NOMO-1 (cell line): Measurements from ENCODE around the gene DPP6.
"Not testable (repeated sequence)": the region's sequence is repeated elsewhere in the genome, so short reads cannot be mapped to it uniquely, and the experiment has no call there.

Source experiments
- DNase-seq, 2 experiments: peaks; one replicate each; lab custom pipeline; 2025; ENCODE audit not compliant: unreplicated experiment in 2 of 2; lab: John Stamatoyannopoulos, UW

Gene DPP6

GRCh38 chr7:154148791-154149516 lies 96.8 kb downstream of the DPP6 start:
- not testable (repeated sequence) for DNase-seq

GRCh38 chr7:154150656-154151055 lies 98.5 kb downstream of the DPP6 start:
- DNase-seq = not testable (repeated sequence)

GRCh38 chr7:154151306-154151705 lies 99.1 kb downstream of the DPP6 start:
- not testable (repeated sequence) for DNase-seq

- not testable (repeated sequence) for DNase-seq
Observed at GRCh38 chr7:154155928-154156327, 103.7 kb downstream of the DPP6 start.

- not testable (repeated sequence) for DNase-seq
Observed at GRCh38 chr7:154162921-154163320, 110.7 kb downstream of the DPP6 start.

- DNase-seq = not testable (repeated sequence)
Observed at GRCh38 chr7:154163642-154164041, 111.4 kb downstream of the DPP6 start.

- DNase-seq = no peak
Observed at GRCh38 chr7:154167051-154167450, 114.9 kb downstream of the DPP6 start.

- DNase-seq = no peak
Observed at GRCh38 chr7:154167807-154168206, 115.6 kb downstream of the DPP6 start.

- DNase-seq = no peak
Observed at GRCh38 chr7:154171422-154171821, 119.2 kb downstream of the DPP6 start.

GRCh38 chr7:154172236-154172635 lies 120.0 kb downstream of the DPP6 start:
- DNase-seq = no peak

- DNase-seq = no peak
Observed at GRCh38 chr7:154177584-154177983, 125.4 kb downstream of the DPP6 start.

GRCh38 chr7:154178895-154179294 lies 126.7 kb downstream of the DPP6 start:
- no peak for DNase-seq

GRCh38 chr7:154183482-154183881 lies 131.3 kb downstream of the DPP6 start:
- no peak for DNase-seq

- DNase-seq = no peak
Observed at GRCh38 chr7:154183946-154184345, 131.7 kb downstream of the DPP6 start.

GRCh38 chr7:154186811-154187210 lies 134.6 kb downstream of the DPP6 start:
- no peak for DNase-seq

- no peak for DNase-seq
Observed at GRCh38 chr7:154188330-154188729, 136.1 kb downstream of the DPP6 start.

GRCh38 chr7:154195266-154195665 lies 143.1 kb downstream of the DPP6 start:
- no peak for DNase-seq

- DNase-seq = no peak
Observed at GRCh38 chr7:154198481-154198880, 146.3 kb downstream of the DPP6 start.

- no peak for DNase-seq
Observed at GRCh38 chr7:154200241-154200640, 148.0 kb downstream of the DPP6 start.

- no peak for DNase-seq
Observed at GRCh38 chr7:154202002-154202401, 149.8 kb downstream of the DPP6 start.

- no peak for DNase-seq
Observed at GRCh38 chr7:154204046-154204445, 151.8 kb downstream of the DPP6 start.

- DNase-seq = no peak
Observed at GRCh38 chr7:154212861-154213260, 160.7 kb downstream of the DPP6 start.
